GM23338 (cell line): ENCODE results near the gene FUT8.

ENCODE experiments used
- CTCF ChIP-seq, 2 experiments: fragments of 200-600 bp in 1 of 2; sonication (generic) in 1 of 2; conservative IDR thresholded peaks; 2 replicates each; pipeline versions ENCODE4 v1.5.1 to v1.6.1; 2016 to 2017; ENCODE audit warnings: antibody characterized with exemption in 2 of 2, low read depth in 2 of 2, mild to moderate bottlenecking in 2 of 2, moderate library complexity in 1 of 2
- EZH2 ChIP-seq: fragments of 200-600 bp; sonication (generic); IDR thresholded peaks from one replicate; pipeline ENCODE4 v1.8.0; 2017; ENCODE audit warnings: antibody characterized with exemption, mild to moderate bottlenecking, low read depth; ENCODE audit not compliant: unreplicated experiment
- EZH2phosphoT487 ChIP-seq: fragments of 200-600 bp; sonication (generic); IDR thresholded peaks from one replicate; pipeline ENCODE4 v1.8.1; 2018; ENCODE audit warnings: antibody characterized with exemption; ENCODE audit not compliant: unreplicated experiment
- JUNB ChIP-seq: IDR thresholded peaks from one replicate; pipeline ENCODE4 v1.6.1; 2016; ENCODE audit warnings: antibody characterized with exemption; ENCODE audit not compliant: unreplicated experiment
- NANOG ChIP-seq: IDR thresholded peaks from 2 replicates; pipeline ENCODE4 v1.6.1; 2016; ENCODE audit warnings: antibody characterized with exemption, borderline replicate concordance
- POLR2AphosphoS5 ChIP-seq: IDR thresholded peaks from 2 replicates; pipeline ENCODE4 v1.6.1; 2016; ENCODE audit warnings: antibody characterized with exemption, low read depth
- ZNF331 ChIP-seq: fragments of 250-450 bp; sonication (Bioruptor Pico); IDR thresholded peaks from 2 replicates; pipeline ENCODE4 v1.5.0; 2020; ENCODE audit warnings: low read depth, mild to moderate bottlenecking, moderate library complexity
- TF ChIP-seq, protein P1 (sequence below): IDR thresholded peaks from one replicate; pipeline ENCODE4 v1.6.1; 2018; ENCODE audit warnings: antibody characterized with exemption; ENCODE audit not compliant: unreplicated experiment

DNA sequence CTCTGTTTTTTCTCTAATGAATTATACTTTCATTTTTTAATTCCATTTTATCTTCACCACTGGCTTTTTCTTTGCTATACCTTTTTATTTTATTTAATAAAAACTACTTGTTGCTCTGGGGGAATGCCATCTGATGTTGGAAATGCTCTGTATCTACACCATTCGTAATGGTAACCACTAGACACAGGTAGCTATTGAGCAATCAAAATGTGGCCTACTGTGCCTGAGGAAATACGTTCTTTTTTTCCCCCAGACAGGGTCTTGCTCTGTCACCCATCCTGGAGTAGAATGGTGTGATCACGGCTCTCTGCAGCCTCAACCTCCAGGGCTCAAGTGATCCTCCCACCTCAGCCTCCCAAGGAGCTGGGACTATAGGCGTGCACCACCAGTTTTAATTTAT is 140.2 kb downstream of the FUT8 start:
- TF ChIP-seq EZH2 (no peak), CTCF (conservative IDR thresholded peaks at IDR 0.05; ENCODE audit: low read depth in 2 of 2) (no peak), POLR2AphosphoS5 (no peak), ZNF331 (no peak), NANOG (no peak), EZH2phosphoT487 (no peak), JUNB (no peak)
- TF ChIP-seq, protein P1, sequence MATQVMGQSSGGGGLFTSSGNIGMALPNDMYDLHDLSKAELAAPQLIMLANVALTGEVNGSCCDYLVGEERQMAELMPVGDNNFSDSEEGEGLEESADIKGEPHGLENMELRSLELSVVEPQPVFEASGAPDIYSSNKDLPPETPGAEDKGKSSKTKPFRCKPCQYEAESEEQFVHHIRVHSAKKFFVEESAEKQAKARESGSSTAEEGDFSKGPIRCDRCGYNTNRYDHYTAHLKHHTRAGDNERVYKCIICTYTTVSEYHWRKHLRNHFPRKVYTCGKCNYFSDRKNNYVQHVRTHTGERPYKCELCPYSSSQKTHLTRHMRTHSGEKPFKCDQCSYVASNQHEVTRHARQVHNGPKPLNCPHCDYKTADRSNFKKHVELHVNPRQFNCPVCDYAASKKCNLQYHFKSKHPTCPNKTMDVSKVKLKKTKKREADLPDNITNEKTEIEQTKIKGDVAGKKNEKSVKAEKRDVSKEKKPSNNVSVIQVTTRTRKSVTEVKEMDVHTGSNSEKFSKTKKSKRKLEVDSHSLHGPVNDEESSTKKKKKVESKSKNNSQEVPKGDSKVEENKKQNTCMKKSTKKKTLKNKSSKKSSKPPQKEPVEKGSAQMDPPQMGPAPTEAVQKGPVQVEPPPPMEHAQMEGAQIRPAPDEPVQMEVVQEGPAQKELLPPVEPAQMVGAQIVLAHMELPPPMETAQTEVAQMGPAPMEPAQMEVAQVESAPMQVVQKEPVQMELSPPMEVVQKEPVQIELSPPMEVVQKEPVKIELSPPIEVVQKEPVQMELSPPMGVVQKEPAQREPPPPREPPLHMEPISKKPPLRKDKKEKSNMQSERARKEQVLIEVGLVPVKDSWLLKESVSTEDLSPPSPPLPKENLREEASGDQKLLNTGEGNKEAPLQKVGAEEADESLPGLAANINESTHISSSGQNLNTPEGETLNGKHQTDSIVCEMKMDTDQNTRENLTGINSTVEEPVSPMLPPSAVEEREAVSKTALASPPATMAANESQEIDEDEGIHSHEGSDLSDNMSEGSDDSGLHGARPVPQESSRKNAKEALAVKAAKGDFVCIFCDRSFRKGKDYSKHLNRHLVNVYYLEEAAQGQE, result no peak
